Skeletal muscle tissue (tissue), 4 donors: ENCODE measurements around the gene CACNA2D3. TPM values are rescaled to one million over a fixed set of nuclear protein-coding genes. Genes with fewer than 3 reads are reported as not detected.

Source experiments
- H3K27ac ChIP-seq: one replicate; pipeline ENCODE4 v1.7.0; 2013; ENCODE audit warnings: mild to moderate bottlenecking, low read depth, low read length, inconsistent platforms
- H3K27me3 ChIP-seq, 3 donors: one replicate each; pipeline ENCODE4 v1.7.0; 2013; ENCODE audit warnings: low read length in 3 of 3; ENCODE audit not compliant: control insufficient read depth in 3 of 3, insufficient read depth in 3 of 3
- H3K36me3 ChIP-seq, 3 donors: one replicate each; pipeline ENCODE4 v1.7.0; 2013; ENCODE audit warnings: low read length in 3 of 3; ENCODE audit not compliant: control insufficient read depth in 3 of 3, insufficient read depth in 3 of 3
- H3K4me1 ChIP-seq, 3 donors: one replicate each; pipeline ENCODE4 v1.7.0; 2013; ENCODE audit warnings: low read length in 3 of 3, mild to moderate bottlenecking in 3 of 3; ENCODE audit not compliant: control insufficient read depth in 3 of 3, insufficient read depth in 3 of 3
- H3K4me3 ChIP-seq, 3 donors: one replicate each; pipeline ENCODE4 v1.7.0; 2013; ENCODE audit warnings: low read length in 3 of 3
- H3K9ac ChIP-seq, 3 donors: one replicate each; pipeline ENCODE4 v1.7.0; 2013; ENCODE audit warnings: low read length in 3 of 3, mild to moderate bottlenecking in 3 of 3, moderate library complexity in 2 of 3, low read depth in 1 of 3
- H3K9me3 ChIP-seq, 3 donors: one replicate each; pipeline ENCODE4 v1.7.0; 2013; ENCODE audit warnings: low read length in 3 of 3; ENCODE audit not compliant: control insufficient read depth in 3 of 3
- total RNA-seq: library from RNA; depleted of rRNA; stranded (reverse); fragments of >200 nt; gene quantifications from one replicate; pipeline ENCODE4 v1.2.3, GENCODE V29; 2014
- donor health status: Osteomylitis.

Gene CACNA2D3
- total RNA-seq, 1 donor from 2014 or later, result 3.1 TPM

GRCh38 chr3:54905920-54906319, 783.6 kb downstream of the CACNA2D3 start:
- Histone ChIP-seq H3K36me3 (no peaks in the 10 kb centered on the region), H3K9me3 (no peaks in the 10 kb centered on the region), H3K9ac (no peak overlapping the region), H3K4me3 (peak overlapping the region in 1 of 3 donors; percentile 12), H3K4me1 (peaks cover 37 to 47% (median 40%) of the 10 kb centered on the region in 3 donors), H3K27ac (peak overlapping the region; percentile 86), H3K27me3 (no peaks in the 10 kb centered on the region)

DNA sequence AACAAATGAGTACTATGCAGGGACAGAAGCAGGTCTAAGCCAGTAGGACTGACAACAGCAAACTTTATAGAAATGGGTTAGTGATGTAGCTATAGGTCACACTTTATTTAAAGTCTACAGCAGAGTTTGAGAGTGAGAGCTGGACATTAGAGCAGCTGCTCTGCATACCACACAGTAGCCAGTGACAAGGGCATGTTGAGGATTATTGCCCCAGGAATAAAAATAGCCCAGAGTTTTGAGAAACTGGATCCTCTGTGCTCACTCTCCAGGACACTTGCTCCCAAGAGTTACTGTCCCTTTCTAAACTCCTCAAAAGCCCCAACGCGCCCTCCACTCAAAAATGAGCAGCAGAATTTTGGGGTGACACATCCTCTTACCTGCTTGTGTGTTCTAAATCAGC, 784.4 kb downstream of the CACNA2D3 start:
- Histone ChIP-seq H3K27me3 (no peaks in the 10 kb centered on the region), H3K4me3 (peak overlapping the region; percentile 15 to 34 (median 33)), H3K27ac (peak overlapping the region; percentile 86), H3K36me3 (no peaks in the 10 kb centered on the region), H3K4me1 (peaks cover 29 to 39% (median 32%) of the 10 kb centered on the region in 3 donors), H3K9ac (peak overlapping the region; percentile 28 to 73 (median 63)), H3K9me3 (no peaks in the 10 kb centered on the region)

GRCh38 chr3:54909191-54909590, 786.8 kb downstream of the CACNA2D3 start:
- H3K9me3 ChIP-seq, result no peaks in the 10 kb centered on the region
- no peaks in the 10 kb centered on the region for H3K36me3 ChIP-seq
- peaks cover 20 to 30% (median 24%) of the 10 kb centered on the region in 3 donors for H3K4me1 ChIP-seq
- no peak overlapping the region for H3K9ac ChIP-seq
- H3K27me3 ChIP-seq, result no peaks in the 10 kb centered on the region
- no peak overlapping the region for H3K4me3 ChIP-seq
- no peak overlapping the region for H3K27ac ChIP-seq

DNA sequence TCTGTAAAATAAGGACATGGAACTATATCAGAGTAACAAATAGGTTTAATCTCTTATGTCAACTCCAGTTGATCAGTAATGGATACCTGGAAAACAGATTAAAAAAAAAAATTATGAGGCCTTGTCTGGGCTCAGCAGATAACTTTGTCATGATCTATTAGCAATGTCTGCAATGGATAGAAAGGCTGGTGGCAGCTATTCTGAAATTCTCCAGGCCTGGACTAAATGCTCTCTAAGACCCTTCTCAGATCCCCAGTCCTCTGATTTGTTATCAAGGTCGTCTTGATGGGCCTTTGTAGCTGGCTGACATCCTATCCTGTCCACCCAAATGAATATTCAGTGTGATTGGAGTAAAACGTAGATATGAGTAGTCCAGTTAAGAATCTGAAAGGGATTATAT, 791.8 kb downstream of the CACNA2D3 start:
- H3K9ac ChIP-seq, result no peak overlapping the region
- H3K27me3 ChIP-seq, result no peaks in the 10 kb centered on the region
- H3K27ac ChIP-seq, result no peak overlapping the region
- no peaks in the 10 kb centered on the region for H3K36me3 ChIP-seq
- no peaks in the 10 kb centered on the region for H3K9me3 ChIP-seq
- H3K4me1 ChIP-seq, result no peaks in the 10 kb centered on the region
- no peak overlapping the region for H3K4me3 ChIP-seq

GRCh38 chr3:54915181-54915580, 792.8 kb downstream of the CACNA2D3 start:
- Histone ChIP-seq H3K9ac (no peak overlapping the region), H3K4me3 (no peak overlapping the region), H3K4me1 (no peaks in the 10 kb centered on the region), H3K27me3 (no peaks in the 10 kb centered on the region), H3K9me3 (no peaks in the 10 kb centered on the region), H3K27ac (no peak overlapping the region), H3K36me3 (no peaks in the 10 kb centered on the region)

GRCh38 chr3:54915976-54916375, 793.6 kb downstream of the CACNA2D3 start:
- H3K27ac ChIP-seq, result no peak overlapping the region
- H3K4me1 ChIP-seq, result no peaks in the 10 kb centered on the region
- no peaks in the 10 kb centered on the region for H3K36me3 ChIP-seq
- H3K9ac ChIP-seq, result no peak overlapping the region
- no peak overlapping the region for H3K4me3 ChIP-seq
- no peaks in the 10 kb centered on the region for H3K27me3 ChIP-seq
- H3K9me3 ChIP-seq, result no peaks in the 10 kb centered on the region

DNA sequence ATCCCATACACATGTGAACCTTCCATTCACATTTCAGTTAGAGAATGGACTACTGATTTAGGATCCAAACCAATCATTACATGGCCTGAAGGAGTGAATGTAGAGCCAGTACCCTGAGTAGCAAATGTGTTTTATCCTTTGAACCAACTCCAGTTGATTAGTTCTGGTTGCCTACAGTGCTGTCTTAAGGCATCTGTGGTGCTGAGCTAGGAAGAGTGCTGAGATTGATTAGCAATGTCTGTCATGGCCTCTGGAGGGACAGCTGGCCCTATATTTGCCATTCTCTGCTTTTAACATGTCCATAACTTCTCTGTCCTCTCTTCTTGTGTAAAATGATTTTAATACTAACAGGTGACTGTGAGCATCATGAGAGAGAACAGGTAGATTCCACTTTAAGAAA, 794.4 kb downstream of the CACNA2D3 start:
- H3K4me3 ChIP-seq, result no peak overlapping the region
- H3K9ac ChIP-seq, result no peak overlapping the region
- H3K27me3 ChIP-seq, result no peaks in the 10 kb centered on the region
- no peaks in the 10 kb centered on the region for H3K36me3 ChIP-seq
- no peak overlapping the region for H3K27ac ChIP-seq
- no peaks in the 10 kb centered on the region for H3K4me1 ChIP-seq
- no peaks in the 10 kb centered on the region for H3K9me3 ChIP-seq

DNA sequence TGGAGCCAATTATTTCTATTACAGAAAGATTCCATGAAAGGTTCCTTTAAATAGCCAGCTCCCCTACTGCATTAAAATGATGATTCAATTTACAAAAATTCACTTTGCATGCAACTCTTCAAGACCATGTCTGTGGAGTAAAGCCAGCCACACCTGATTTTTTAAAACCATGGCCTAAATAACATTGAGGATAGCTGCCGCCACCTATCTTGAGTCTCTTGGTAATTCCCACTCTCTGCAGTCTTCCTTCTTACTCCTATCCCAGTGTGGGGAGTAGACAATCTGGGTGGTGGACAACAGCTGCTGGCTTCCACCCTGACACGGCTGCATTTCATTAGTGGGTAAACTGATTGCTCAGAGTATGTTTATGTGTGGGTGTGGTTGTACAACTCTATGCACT, 794.8 kb downstream of the CACNA2D3 start:
- H3K4me1 ChIP-seq, result no peaks in the 10 kb centered on the region
- no peaks in the 10 kb centered on the region for H3K27me3 ChIP-seq
- H3K9me3 ChIP-seq, result no peaks in the 10 kb centered on the region
- no peak overlapping the region for H3K27ac ChIP-seq
- no peaks in the 10 kb centered on the region for H3K36me3 ChIP-seq
- no peak overlapping the region for H3K4me3 ChIP-seq
- no peak overlapping the region for H3K9ac ChIP-seq

- Histone ChIP-seq H3K4me1 (no peaks in the 10 kb centered on the region), H3K4me3 (no peak overlapping the region), H3K9me3 (no peaks in the 10 kb centered on the region), H3K27me3 (no peaks in the 10 kb centered on the region), H3K9ac (no peak overlapping the region), H3K27ac (no peak overlapping the region), H3K36me3 (no peaks in the 10 kb centered on the region)
These were observed 795.5 kb downstream of the CACNA2D3 start for GRCh38 chr3:54917862-54918261.

DNA sequence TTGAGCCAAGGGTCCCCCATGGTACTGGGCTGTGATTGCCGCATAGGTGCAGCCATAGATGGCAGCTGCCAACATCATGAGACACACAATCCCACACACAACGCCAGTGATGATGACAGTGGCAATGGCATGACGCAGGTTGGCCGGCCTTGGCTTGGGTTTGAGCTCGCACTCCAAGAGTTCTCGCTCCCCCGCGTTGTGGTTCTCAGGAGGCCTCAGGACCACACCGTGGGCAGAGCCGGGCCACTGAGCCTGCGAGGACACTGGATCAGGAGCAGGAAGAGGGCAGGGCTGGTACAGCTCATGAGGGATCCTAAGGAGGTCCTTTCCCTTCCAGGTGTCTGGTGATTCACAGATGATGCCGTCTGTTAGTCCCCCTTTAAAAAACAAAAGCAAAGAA, 796.2 kb downstream of the CACNA2D3 start:
- H3K4me1 ChIP-seq, result no peaks in the 10 kb centered on the region
- H3K36me3 ChIP-seq, result no peaks in the 10 kb centered on the region
- H3K4me3 ChIP-seq, result no peak overlapping the region
- H3K9me3 ChIP-seq, result no peaks in the 10 kb centered on the region
- H3K9ac ChIP-seq, result no peak overlapping the region
- no peak overlapping the region for H3K27ac ChIP-seq
- no peaks in the 10 kb centered on the region for H3K27me3 ChIP-seq
